Activated CD8-positive, alpha-beta T cell treated with anti-CD3 and anti-CD28 coated beads for 36 hours (primary cell): ENCODE data around the gene C3orf38. TPM values are rescaled to one million over a fixed set of nuclear protein-coding genes. Genes with fewer than 3 reads are reported as not detected.

Source experiments
- ATAC-seq: fragments of 200-7000 bp; cut with Tn5 transposase; one replicate; pipeline ENCODE4 v1.10.0; 2021; ENCODE audit warnings: mild to moderate bottlenecking, moderate library complexity
- CTCF ChIA-PET: fragments of 350-600 bp; sonication (Branson Sonifier 250); formaldehyde crosslinking; loops from one replicate; lab custom pipeline; 2021; ENCODE audit warnings: antibody characterized with exemption; lab: Charles Lee
- POLR2A ChIA-PET: fragments of 350-600 bp; sonication (Branson Sonifier 250); formaldehyde crosslinking; loops from one replicate; lab custom pipeline; 2021; ENCODE audit warnings: antibody characterized with exemption; lab: Charles Lee
- DNase-seq: peaks from one replicate; pipeline ENCODE4 v3.0.0-alpha.2; 2020
- H3K27ac Mint-ChIP-seq: one replicate; pipeline ENCODE4 v1.8.0; 2021; ENCODE audit warnings: mild to moderate bottlenecking, mixed read lengths
- H3K27me3 Mint-ChIP-seq: one replicate; pipeline ENCODE4 v1.8.0; 2021; ENCODE audit warnings: mixed read lengths
- H3K36me3 Mint-ChIP-seq: one replicate; pipeline ENCODE4 v1.8.0; 2021; ENCODE audit warnings: low read depth, mixed read lengths
- H3K4me1 Mint-ChIP-seq: one replicate; pipeline ENCODE4 v1.8.0; 2021; ENCODE audit warnings: low read depth, mixed read lengths
- H3K4me3 Mint-ChIP-seq: one replicate; pipeline ENCODE4 v1.8.0; 2021; ENCODE audit warnings: mild to moderate bottlenecking, moderate library complexity, mixed read lengths
- H3K9me3 Mint-ChIP-seq: one replicate; pipeline ENCODE4 v1.8.0; 2021; ENCODE audit warnings: mixed read lengths
- CTCF ChIP-seq: fragments of 200-600 bp; IDR thresholded peaks from one replicate; pipeline ENCODE4 v1.8.0; 2022; ENCODE audit warnings: antibody characterized with exemption, mild to moderate bottlenecking
- intact Hi-C: fragments of 100-400 bp; cut with micrococcal nuclease; formaldehyde crosslinking; loops from one replicate; pipeline ENCODE4 v1.10.0; 2022
- total RNA-seq, 2 experiments: library from RNA; stranded (reverse); gene quantifications; one replicate each; pipeline ENCODE4 v1.2.3, GENCODE V29; 2021

C3orf38 gene
- total RNA-seq, 2 experiments from 2014 or later = 17.8 to 19.0 TPM

GRCh38 chr3:88189361-88189810 is 39.6 kb downstream of the C3orf38 start:
- TF ChIP-seq CTCF = no peak
- H3K9me3 Mint-ChIP-seq = peaks cover 13% of the 10 kb centered on the region
- peak; percentile 92 for ATAC-seq
- no peaks in the 10 kb centered on the region for H3K27me3 Mint-ChIP-seq
- CTCF ChIA-PET = no interaction called here
- POLR2A ChIA-PET = interaction anchor here (1.1 kb wide), 1 partner anchor 39 kb away, joined by 4 read pairs; the partner anchor contains the start of gene C3orf38
- peak; percentile 41 for DNase-seq
- intact Hi-C loops = loop anchor here (10.0 kb wide), 1 partner anchor 835 kb away; no protein-coding TSS in a partner anchor
- no peaks in the 10 kb centered on the region for H3K36me3 Mint-ChIP-seq
- H3K4me1 Mint-ChIP-seq = peaks cover 8% of the 10 kb centered on the region
- H3K27ac Mint-ChIP-seq = no peak overlapping the region
- H3K4me3 Mint-ChIP-seq = no peak overlapping the region

GRCh38 chr3:88191872-88192409 is 42.2 kb downstream of the C3orf38 start:
- Mint-ChIP-seq H3K4me3 (no peak overlapping the region), H3K9me3 (peaks cover 5% of the 10 kb centered on the region), H3K27ac (no peak overlapping the region), H3K4me1 (peaks cover 11% of the 10 kb centered on the region), H3K36me3 (no peaks in the 10 kb centered on the region), H3K27me3 (peaks cover 2% of the 10 kb centered on the region)
- CTCF ChIA-PET = no interaction called here
- ATAC-seq = no peak
- DNase-seq = no peak
- POLR2A ChIA-PET = no interaction called here
- intact Hi-C loops = no loop called here
- TF ChIP-seq CTCF = no peak

- Mint-ChIP-seq H3K27me3 (peaks cover 3% of the 10 kb centered on the region), H3K27ac (no peak overlapping the region), H3K4me3 (no peak overlapping the region), H3K36me3 (no peaks in the 10 kb centered on the region), H3K9me3 (peaks cover 4% of the 10 kb centered on the region), H3K4me1 (peaks cover 11% of the 10 kb centered on the region)
- intact Hi-C loops = no loop called here
- no peak for TF ChIP-seq CTCF
- ATAC-seq (no peak), DNase-seq (no peak)
- ChIA-PET POLR2A (no interaction called here), CTCF (no interaction called here)
Measured at GRCh38 chr3:88192631-88193030, 42.9 kb downstream of the C3orf38 start.

- Mint-ChIP-seq H3K27me3 (peaks cover 3% of the 10 kb centered on the region), H3K4me1 (peaks cover 3% of the 10 kb centered on the region), H3K4me3 (no peak overlapping the region), H3K36me3 (no peaks in the 10 kb centered on the region), H3K9me3 (no peaks in the 10 kb centered on the region), H3K27ac (no peak overlapping the region)
- peak; percentile 75 for DNase-seq
- TF ChIP-seq CTCF = no peak
- CTCF ChIA-PET = no interaction called here
- POLR2A ChIA-PET = no interaction called here
- intact Hi-C loops = no loop called here
- peak; percentile 80 for ATAC-seq
Measured at GRCh38 chr3:88195951-88196434, 46.2 kb downstream of the C3orf38 start.

GRCh38 chr3:88198121-88198520 is 48.4 kb downstream of the C3orf38 start:
- CTCF ChIA-PET = no interaction called here
- intact Hi-C loops = no loop called here
- Mint-ChIP-seq H3K9me3 (no peaks in the 10 kb centered on the region), H3K27ac (no peak overlapping the region), H3K27me3 (peaks cover 4% of the 10 kb centered on the region), H3K4me1 (peaks cover 3% of the 10 kb centered on the region), H3K4me3 (no peak overlapping the region), H3K36me3 (no peaks in the 10 kb centered on the region)
- POLR2A ChIA-PET = interaction anchor here (0.6 to 0.7 kb wide), 2 partner anchors 47 to 62 kb away, joined by 3 read pairs; no protein-coding TSS in a partner anchor
- DNase-seq = no peak
- no peak for ATAC-seq
- TF ChIP-seq CTCF = no peak
